Left kidney (tissue), 1 donor: Measurements from ENCODE around the gene HSFX2. TPM values are rescaled to one million over a fixed set of nuclear protein-coding genes. Genes with fewer than 3 reads are reported as not detected.

Experiments used
- polyA plus RNA-seq: library from polyadenylated mRNA; unstranded; fragments of 120-200 nt; gene quantifications from one replicate; pipeline ENCODE4 v1.2.1, GENCODE V29; 2013; ENCODE audit not compliant: insufficient read length

The HSFX2 gene
- polyA plus RNA-seq, 1 donor, result 1.0 TPM

Other genes with a start within 250 kb of the HSFX2 start
- 39.0 TPM for gene IDS, start 90.0 kb downstream of the HSFX2 start, polyA plus RNA-seq
- 24.1 TPM for gene EOLA1, start 54.3 kb downstream of the HSFX2 start, polyA plus RNA-seq
- gene HSFX3, start 45.4 kb downstream of the HSFX2 start, polyA plus RNA-seq, result not detected
- not detected for gene MAGEA9B, start 7.9 kb downstream of the HSFX2 start, polyA plus RNA-seq
- gene TMEM185A, start 36.5 kb upstream of the HSFX2 start, polyA plus RNA-seq, result 51.9 TPM
- gene MAGEA11, start 116.7 kb upstream of the HSFX2 start, polyA plus RNA-seq, result not detected
- 2.1 TPM for gene HSFX1, start 178.8 kb upstream of the HSFX2 start, polyA plus RNA-seq
- gene MAGEA9, start 186.6 kb upstream of the HSFX2 start, polyA plus RNA-seq, result not detected